Spleen (tissue), 11 donors: ENCODE results near the gene FEZ2. TPM values are rescaled to one million over a fixed set of nuclear protein-coding genes. Genes with fewer than 3 reads are reported as not detected.

ENCODE experiments used
- DNase-seq: peaks from one replicate; pipeline ENCODE4 v3.0.0-alpha.2; 2020
- H3K27ac ChIP-seq, 8 donors: fragments of 200-600 bp; sonication (generic) in 7 of 8; 1 replicate in 4 of 8; 2 replicates in 4 of 8; pipeline versions ENCODE4 v1.5.0 to v1.8.0; 2016 to 2021; ENCODE audit warnings: inconsistent platforms in 4 of 8, mild to moderate bottlenecking in 4 of 8, moderate library complexity in 1 of 8
- H3K27me3 ChIP-seq, 7 donors: fragments of 200-600 bp; sonication (generic) in 6 of 7; replicated peaks in 1 of 7; 1 replicate in 4 of 7; 2 replicates in 3 of 7; pipeline versions ENCODE4 v1.5.0 to v1.8.0; 2016 to 2021; ENCODE audit warnings: inconsistent platforms in 3 of 7, mild to moderate bottlenecking in 1 of 7
- H3K36me3 ChIP-seq, 6 donors: fragments of 200-600 bp; sonication (generic) in 5 of 6; 1 replicate in 4 of 6; 2 replicates in 2 of 6; pipeline versions ENCODE4 v1.5.0 to v1.8.0; 2016 to 2021; ENCODE audit warnings: inconsistent platforms in 2 of 6
- H3K4me1 ChIP-seq, 6 donors: fragments of 200-600 bp; sonication (generic) in 5 of 6; 1 replicate in 3 of 6; 2 replicates in 3 of 6; pipeline versions ENCODE4 v1.5.0 to v1.8.0; 2016 to 2021; ENCODE audit warnings: inconsistent platforms in 3 of 6
- H3K4me3 ChIP-seq, 8 donors: fragments of 200-600 bp; sonication (generic) in 7 of 8; 1 replicate in 4 of 8; 2 replicates in 4 of 8; pipeline versions ENCODE4 v1.5.0 to v1.8.0; 2016 to 2021; ENCODE audit warnings: inconsistent platforms in 4 of 8, mild to moderate bottlenecking in 4 of 8, moderate library complexity in 2 of 8
- H3K9me3 ChIP-seq, 8 donors: fragments of 200-600 bp; sonication (generic) in 7 of 8; 1 replicate in 4 of 8; 2 replicates in 4 of 8; pipeline versions ENCODE4 v1.5.0 to v1.8.0; 2016 to 2021; ENCODE audit warnings: inconsistent platforms in 4 of 8
- CTCF ChIP-seq, 11 experiments: fragments of 200-600 bp in 7 of 11; fragments of 450-650 bp in 4 of 11; sonication (generic) in 4 of 11; IDR thresholded peaks in 8 of 11; conservative IDR thresholded peaks in 3 of 11; 1 replicate in 7 of 11; 2 replicates in 4 of 11; pipeline versions ENCODE4 v1.4.0 to v1.8.0; 2016 to 2021; ENCODE audit warnings: antibody characterized with exemption in 11 of 11, inconsistent platforms in 4 of 11, mild to moderate bottlenecking in 1 of 11
- POLR2A ChIP-seq, 3 donors: fragments of 450-650 bp; IDR thresholded peaks; one replicate each; pipeline ENCODE4 v1.5.1; 2017; ENCODE audit warnings: antibody characterized with exemption in 3 of 3, mild to moderate bottlenecking in 1 of 3
- POLR2AphosphoS5 ChIP-seq, 3 donors: sonication (generic); formaldehyde crosslinking; IDR thresholded peaks; one replicate each; pipeline ENCODE4 v1.5.1; 2017; ENCODE audit warnings: antibody characterized with exemption in 3 of 3
- WGBS, 5 donors: extraction: QIAGEN DNeasy Blood & Tissue Kit in 3 of 5; methylation state at CpG; one replicate each; pipeline versions ENCODE4 v1.1.5 to v1.1.7; 2013 to 2018; 5-methylcytosine and 5-hydroxymethylcytosine counted together
- intact Hi-C: fragments of 100-400 bp; cut with DNase I; formaldehyde crosslinking; loops from one replicate; pipeline ENCODE4 v1.15.0; 2023; ENCODE audit warnings: low total_unique reads
- polyA plus RNA-seq, 3 donors: library from polyadenylated mRNA; stranded (reverse); fragments of 200-250 nt; gene quantifications; one replicate each; pipeline ENCODE4 v1.2.1, GENCODE V29; 2013
- total RNA-seq, 7 donors: library from RNA; depleted of rRNA in 3 of 7; stranded (reverse); fragments of >200 nt in 3 of 7; fragmentation: NEBNext Ultra II Directional in 4 of 7; extraction: Animal tissue kit (Norgen Biotek cat#: 25700) in 4 of 7; gene quantifications; one replicate each; pipeline versions ENCODE4 v1.1.0 to v1.2.1, GENCODE V29; 2016 to 2021
- donor health status: healthy with polysubstance abuse.
- donor health status: DM: no; HTN: no; CAD: no; lungs with moderate emphysema.
- donor health status: DM: no; HTN: no; CAD: no.
- donor health status: Bipolar disorder and iron deficiency.
- donor health status: healthy.
- donor health status: DM: no; HTN: no; CAD: no.
- donor health status: DM: yes; HTN: yes; CAD: no.

Gene FEZ2
- total and polyA plus RNA-seq, 10 donors, result 12.2 to 76.9 (median 57.1) TPM

DNA sequence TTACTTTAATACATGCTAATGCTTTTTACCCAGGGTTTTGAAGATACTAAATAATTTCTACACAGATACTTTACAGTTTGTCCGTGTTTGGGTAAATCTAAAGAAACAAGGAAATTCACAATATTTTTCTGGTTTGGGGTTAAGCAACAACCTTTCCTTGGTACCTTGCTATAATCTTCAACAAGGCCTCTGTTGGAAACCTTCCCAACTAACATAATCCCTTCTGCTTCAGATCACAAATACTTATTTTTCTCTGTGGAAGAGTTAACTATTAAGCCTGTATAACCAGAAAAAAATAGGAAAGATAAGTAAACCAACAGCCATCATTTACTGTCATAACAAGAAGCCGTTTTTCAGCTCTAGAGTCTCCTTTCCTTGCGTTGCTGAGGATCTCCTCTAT is 15.0 kb downstream of the FEZ2 start:
- WGBS, 5 donors, result 55 to 95% (median 78%) methylated on average over 3 of the region's 3 CpGs
- H3K36me3 ChIP-seq, result peaks cover 0 to 100% (median 63%) of the 10 kb centered on the region in 6 donors
- intact Hi-C loops, result no loop called here
- H3K27me3 ChIP-seq, result no peaks in the 10 kb centered on the region
- H3K27ac ChIP-seq, result no peak overlapping the region
- H3K9me3 ChIP-seq, result no peaks in the 10 kb centered on the region
- no peak for TF ChIP-seq CTCF (IDR thresholded peaks at IDR 0.05 in 8 of 11, conservative IDR thresholded peaks at IDR 0.05 in 3 of 11)
- TF ChIP-seq POLR2A (IDR thresholded peaks at IDR 0.05), result no peak
- no peak for TF ChIP-seq POLR2AphosphoS5 (IDR thresholded peaks at IDR 0.05)
- DNase-seq, result no peak
- H3K4me1 ChIP-seq, result peaks cover 0 to 3% (median 0%) of the 10 kb centered on the region in 6 donors
- no peak overlapping the region for H3K4me3 ChIP-seq

- no peak overlapping the region for H3K4me3 ChIP-seq
- no peak overlapping the region for H3K27ac ChIP-seq
- WGBS, 5 donors, result 88 to 94% (median 92%) methylated on average over 5 of the region's 5 CpGs
- peaks cover 0 to 3% (median 0%) of the 10 kb centered on the region in 6 donors for H3K4me1 ChIP-seq
- H3K36me3 ChIP-seq, result peaks cover 0 to 100% (median 64%) of the 10 kb centered on the region in 6 donors
- intact Hi-C loops, result no loop called here
- DNase-seq, result no peak
- H3K27me3 ChIP-seq, result no peaks in the 10 kb centered on the region
- TF ChIP-seq POLR2AphosphoS5 (IDR thresholded peaks at IDR 0.05) (no peak), POLR2A (IDR thresholded peaks at IDR 0.05) (no peak), CTCF (IDR thresholded peaks at IDR 0.05 in 8 of 11, conservative IDR thresholded peaks at IDR 0.05 in 3 of 11) (no peak)
- no peaks in the 10 kb centered on the region for H3K9me3 ChIP-seq
Measured at GRCh38 chr2:36582538-36582937, 15.4 kb downstream of the FEZ2 start.

- Histone ChIP-seq H3K36me3 (peaks cover 0 to 100% (median 72%) of the 10 kb centered on the region in 6 donors), H3K9me3 (no peaks in the 10 kb centered on the region), H3K4me3 (no peak overlapping the region), H3K4me1 (no peaks in the 10 kb centered on the region), H3K27me3 (no peaks in the 10 kb centered on the region), H3K27ac (no peak overlapping the region)
- intact Hi-C loops, result no loop called here
- TF ChIP-seq CTCF (IDR thresholded peaks at IDR 0.05 in 8 of 11, conservative IDR thresholded peaks at IDR 0.05 in 3 of 11) (no peak), POLR2A (IDR thresholded peaks at IDR 0.05) (no peak), POLR2AphosphoS5 (IDR thresholded peaks at IDR 0.05) (no peak)
- no peak for DNase-seq
Measured at GRCh38 chr2:36579297-36579664, 18.7 kb downstream of the FEZ2 start.

GRCh38 chr2:36578343-36579296 is 19.3 kb downstream of the FEZ2 start:
- 88 to 92% (median 90%) methylated on average over 10 of the region's 10 CpGs for WGBS, 5 donors
- Histone ChIP-seq H3K4me3 (no peak overlapping the region), H3K4me1 (no peaks in the 10 kb centered on the region), H3K27ac (no peak overlapping the region), H3K36me3 (peaks cover 0 to 100% (median 73%) of the 10 kb centered on the region in 6 donors), H3K9me3 (no peaks in the 10 kb centered on the region), H3K27me3 (no peaks in the 10 kb centered on the region)
- no peak for DNase-seq
- no peak for TF ChIP-seq CTCF (IDR thresholded peaks at IDR 0.05 in 8 of 11, conservative IDR thresholded peaks at IDR 0.05 in 3 of 11)
- no peak for TF ChIP-seq POLR2A (IDR thresholded peaks at IDR 0.05)
- TF ChIP-seq POLR2AphosphoS5 (IDR thresholded peaks at IDR 0.05), result no peak
- intact Hi-C loops, result no loop called here
